HG02973 (cell line): ENCODE results near the gene MICOS13.

Source experiments
- ATAC-seq: cut with Tn5 transposase; IDR thresholded peaks from one replicate; pipeline ENCODE4 v1.9.1; 2021; ENCODE audit warnings: moderate library complexity; ENCODE audit not compliant: unreplicated experiment

The MICOS13 gene

DNA sequence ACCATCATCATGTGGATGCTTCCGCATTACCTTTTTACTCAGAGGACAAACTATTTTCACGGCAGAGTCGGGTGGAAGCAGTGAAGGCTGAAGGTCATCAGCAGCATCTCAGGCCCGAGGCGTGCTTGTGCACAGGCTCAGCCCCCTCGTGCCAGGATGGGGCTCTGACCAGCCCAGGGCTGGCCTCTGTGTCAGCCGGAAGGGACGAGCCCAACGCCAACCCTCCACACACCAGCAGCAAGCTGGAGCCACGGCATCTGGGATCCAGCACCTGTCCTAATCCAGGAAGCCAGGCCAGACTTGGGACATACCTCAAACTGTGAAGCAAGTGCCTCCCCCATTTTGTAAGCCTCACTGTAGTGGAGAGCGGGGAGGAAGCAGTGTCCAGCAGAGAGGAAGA is 11.1 kb downstream of the MICOS13 start:
- no peak for ATAC-seq

DNA sequence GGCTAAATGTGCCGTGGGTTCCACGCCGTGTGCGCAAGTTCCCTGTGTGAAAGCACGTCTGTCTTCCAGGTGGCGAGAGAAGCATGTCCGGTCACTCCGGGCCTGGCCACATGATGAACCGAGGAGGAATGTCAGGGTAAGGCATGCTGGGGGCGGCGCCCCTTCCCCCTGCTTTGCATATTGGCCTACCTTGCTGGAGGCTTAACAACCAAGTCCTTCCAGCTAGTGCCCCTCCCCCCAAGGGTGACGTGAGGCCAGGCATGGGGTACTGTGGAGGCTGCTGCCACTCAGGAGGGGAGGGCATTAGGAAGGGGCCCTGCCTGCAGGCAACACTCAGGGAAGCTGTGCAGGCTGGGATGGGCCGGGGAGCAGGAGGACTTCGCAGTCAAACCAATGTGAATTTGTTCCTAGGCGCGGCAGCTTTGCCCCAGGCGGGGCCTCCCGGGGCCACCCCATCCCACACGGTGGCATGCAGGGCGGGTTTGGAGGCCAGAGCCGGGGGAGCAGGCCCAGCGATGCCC is 12.5 kb downstream of the MICOS13 start:
- ATAC-seq = no peak

DNA sequence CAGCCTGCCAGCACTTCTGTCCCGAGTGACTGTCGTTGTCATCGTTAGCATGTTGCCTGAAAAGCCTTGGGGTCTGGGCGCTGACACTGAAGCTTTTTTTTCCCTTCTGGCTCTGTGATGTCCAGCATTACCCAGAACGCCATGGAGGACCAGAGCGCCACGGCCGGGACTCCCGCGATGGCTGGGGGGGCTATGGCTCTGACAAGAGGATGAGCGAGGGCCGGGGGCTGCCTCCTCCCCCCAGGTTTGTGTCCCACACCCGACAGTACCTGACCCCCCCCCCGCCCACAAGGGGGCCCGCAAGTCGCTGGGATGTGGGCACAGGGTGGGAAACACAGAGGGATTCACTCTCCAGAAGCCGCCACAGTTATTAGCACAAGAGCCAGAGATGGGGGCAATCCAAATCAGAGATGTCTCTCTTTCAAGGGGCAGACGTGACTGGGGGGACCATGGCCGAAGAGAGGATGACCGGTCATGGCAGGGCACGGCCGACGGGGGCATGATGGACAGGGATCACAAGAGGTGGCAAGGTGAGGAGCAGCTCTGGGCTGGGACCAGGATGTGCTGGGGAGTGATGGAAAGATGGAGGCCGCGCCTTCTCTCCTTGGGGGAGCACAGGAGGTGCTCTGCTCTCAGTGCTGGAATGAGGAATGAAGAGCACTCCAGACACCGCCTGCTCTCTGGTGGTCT is 13.2 kb downstream of the MICOS13 start:
- ATAC-seq = no peak

DNA sequence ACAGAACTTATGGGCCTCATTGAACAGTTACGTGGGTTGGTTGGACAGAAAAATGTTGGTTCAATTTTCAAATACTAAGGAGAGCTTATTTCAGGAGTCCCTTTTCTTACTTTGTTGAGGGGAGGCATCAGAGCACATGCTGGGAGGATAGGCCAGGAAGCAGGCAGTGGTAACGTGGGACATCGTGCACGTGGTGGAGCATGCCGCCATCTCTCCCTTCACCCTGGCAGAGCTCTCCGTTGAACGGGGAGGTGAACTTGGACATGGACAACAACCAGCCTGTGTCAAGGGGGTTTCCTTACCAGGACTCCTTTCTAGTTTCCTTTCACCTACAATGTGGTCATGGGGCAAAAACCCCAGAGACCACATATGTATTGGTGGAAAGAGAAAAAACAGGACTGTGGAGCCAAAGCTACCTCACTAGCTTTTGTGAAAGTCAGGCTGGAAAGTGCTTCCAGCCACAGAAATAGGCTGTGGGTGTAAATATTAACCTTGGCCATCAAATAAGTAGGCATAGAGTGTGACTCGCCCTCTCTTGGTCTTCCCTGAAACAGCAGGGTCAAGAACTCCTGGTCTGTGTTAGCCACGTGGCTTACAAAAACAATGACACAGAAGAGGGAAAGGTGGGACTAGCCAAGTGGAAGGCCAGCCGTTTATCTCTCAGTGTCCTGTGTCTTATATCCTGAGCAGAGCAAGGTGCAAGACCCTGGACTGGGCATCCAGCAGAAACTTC is 14.4 kb downstream of the MICOS13 start:
- no peak for ATAC-seq

DNA sequence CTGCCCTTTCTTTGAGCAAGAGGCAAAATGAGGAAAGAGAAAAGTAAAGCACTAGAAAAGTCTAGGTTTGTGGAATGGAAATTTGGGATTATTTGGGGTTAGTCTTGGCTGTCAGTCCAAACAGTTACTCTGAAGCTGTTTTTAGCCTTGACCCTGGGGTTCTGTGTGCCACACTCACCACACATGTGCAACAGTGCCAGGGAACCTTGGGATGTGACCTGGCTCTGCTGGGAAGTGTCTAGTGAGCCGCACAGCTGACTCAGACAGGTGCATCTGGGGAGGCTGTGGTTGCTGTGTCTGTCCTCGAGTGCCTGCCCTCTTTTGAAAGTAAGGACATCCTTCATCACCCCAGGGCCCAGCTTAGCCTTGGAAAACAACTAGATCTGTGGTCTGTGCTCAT is 15.8 kb downstream of the MICOS13 start:
- ATAC-seq = no peak

DNA sequence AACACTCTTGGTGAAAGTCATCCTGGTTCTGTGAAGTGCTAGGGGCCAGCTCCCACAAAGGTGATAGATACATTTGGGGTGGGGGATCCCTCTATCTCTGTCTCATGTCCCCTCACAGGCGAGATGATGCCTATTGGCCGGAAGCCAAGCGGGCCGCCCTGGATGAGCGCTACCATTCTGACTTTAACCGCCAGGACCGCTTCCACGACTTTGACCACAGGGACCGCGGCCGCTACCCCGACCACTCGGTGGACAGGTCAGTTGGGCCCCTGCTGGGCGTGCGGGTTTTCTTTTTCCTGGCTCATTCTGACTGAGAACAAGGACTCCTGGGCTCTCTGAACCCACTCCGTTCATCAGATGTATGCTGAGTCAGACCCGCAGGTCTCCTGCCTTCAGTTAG is 16.4 kb downstream of the MICOS13 start:
- no peak for ATAC-seq

DNA sequence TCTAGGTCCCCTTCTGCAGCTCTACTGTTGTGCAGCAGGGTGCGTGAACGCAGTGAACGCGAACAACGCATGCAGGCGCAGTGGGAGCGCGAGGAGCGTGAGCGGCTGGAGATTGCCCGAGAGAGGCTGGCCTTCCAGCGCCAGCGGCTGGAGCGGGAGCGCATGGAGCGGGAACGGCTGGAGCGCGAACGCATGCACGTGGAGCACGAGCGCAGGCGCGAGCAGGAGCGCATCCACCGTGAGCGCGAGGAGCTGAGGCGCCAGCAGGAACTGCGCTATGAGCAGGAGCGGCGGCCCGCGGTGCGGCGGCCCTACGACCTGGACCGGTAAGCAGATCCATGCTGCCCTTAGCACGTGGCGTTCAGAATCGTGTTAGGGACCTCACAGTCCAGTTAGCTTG is 18.8 kb downstream of the MICOS13 start:
- ATAC-seq = no peak

DNA sequence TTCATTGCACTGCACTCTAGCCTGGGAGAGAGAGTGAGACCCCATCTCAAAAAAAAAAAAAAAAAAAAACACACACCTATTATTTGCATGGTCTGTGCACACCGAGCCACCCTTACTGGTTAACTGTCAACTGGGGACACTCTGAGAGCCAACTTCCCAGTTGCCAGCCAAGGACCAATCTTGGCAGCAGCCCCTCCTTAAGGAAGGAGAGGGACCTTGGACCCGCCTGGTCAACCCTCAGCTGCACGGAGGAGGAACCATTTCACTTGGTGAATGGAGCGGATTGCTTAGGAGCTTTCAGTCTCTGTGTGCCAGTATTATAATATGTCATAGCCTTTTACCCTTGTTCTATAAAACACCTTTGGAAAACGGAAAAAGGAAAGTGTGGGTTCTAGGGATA is 24.9 kb downstream of the MICOS13 start:
- ATAC-seq = no peak

DNA sequence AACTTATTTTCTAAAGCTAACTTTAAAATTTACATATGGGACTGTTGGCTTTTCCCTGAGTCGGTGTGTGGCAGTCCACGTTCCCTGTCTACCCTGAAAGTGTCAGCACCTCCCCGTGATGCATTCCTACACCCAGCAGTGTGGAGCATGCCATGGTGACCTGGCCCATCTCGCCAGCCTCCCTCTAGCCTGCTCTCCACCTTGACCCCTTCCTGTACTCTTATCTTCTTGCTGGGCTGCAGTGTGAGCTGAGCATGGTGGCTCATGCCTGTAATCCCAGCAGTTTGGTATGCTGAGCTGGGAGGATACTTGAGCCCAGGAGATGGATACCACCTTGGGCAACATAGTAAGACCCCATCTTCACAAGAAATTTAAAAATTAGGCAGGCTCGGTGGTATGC is 25.4 kb downstream of the MICOS13 start:
- no peak for ATAC-seq

DNA sequence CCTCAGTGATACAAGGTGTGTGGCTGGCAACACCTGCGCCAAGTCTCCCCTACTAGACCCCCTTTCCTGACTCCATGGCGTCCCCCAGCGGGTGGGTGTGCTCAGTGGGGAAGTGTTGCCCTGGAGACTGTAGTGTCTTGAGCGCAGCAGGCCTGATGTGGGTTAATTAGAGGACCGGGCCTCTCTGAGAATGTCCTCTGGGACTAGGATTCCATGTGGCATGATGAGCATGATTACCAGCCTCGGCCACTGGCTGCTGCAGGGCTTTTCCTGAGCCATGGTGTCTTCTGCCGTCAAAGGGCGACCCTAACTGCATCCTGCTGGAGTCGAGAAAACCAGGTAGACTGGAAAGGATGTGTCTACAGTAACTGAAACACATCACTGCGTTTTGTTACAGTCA is 28.1 kb downstream of the MICOS13 start:
- ATAC-seq = no peak

DNA sequence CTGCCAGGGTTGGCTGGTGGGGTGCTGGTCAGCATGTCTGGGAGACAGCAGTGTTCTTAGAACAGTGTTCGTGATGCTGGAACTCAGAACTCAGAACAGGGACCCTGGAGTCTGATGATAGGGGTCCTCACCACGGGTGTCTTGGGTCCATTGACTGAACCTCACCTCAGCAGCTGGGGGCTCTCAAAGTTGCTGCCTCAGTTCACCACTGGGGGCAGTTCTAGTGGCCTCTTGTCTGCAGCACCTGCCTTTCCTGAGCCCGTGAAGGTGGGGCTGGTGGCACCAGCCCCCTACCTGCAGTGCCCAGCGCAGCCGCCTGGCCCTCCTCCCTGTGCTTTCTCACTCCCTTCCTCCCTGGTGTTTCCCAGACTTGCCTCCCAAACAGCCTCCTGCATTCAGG is 29.0 kb downstream of the MICOS13 start:
- ATAC-seq = no peak

DNA sequence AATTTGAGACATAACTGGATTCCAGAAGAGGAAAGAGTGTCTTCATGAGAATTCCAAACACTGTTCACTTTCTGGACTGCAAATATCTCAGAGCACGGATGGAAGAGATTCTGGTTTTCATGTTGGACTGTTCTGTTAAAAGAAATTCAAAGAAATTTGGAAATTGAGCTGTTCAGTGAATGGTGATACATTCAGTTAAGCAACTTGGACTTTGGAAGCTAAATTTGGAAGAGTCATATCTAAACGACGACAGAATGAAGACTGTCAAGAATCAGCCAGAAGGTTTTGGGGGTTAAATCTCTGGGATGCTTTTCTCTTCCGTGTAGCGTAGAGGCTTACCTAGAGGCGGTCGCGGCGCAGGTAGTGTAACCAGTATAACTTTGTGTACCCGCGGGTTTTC is 31.9 kb downstream of the MICOS13 start:
- ATAC-seq = no peak

DNA sequence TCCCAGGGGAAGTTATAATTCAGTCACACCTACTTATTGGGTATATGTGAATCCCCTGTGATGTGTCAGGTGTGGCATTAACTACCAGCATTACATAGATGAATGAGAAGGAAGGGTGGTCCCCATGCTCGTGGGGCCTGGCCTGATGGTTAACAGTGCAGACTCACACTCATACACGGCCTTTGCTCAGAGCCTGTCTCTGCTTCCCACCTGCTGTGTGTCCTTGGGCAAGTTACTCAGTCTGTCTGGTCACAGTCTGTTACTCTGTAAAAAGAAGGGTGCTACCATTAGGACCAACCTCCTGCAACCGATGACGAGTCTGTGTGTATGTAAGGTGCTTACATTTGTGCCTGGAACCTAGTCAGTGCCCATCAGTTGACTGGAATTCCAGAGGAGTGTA is 33.6 kb downstream of the MICOS13 start:
- ATAC-seq = no peak

DNA sequence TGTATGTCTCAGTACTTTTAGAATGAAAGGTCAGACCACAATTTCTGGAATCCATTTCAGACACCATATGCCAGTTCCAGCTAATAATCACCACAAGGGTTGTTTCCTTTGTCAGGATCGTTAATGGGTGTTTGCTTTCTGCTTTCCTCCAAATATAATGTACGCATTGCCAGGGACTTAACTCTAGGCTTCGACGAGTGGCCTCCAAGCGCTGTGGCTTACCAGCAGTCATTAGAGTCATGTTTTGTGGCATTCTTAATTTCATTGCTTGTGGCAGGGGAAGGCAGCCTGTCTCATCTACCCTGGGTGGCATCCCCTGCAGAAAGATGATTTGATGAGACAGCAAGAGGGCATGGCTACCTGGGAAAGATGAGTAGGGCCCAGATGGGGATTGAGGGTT is 34.9 kb downstream of the MICOS13 start:
- no peak for ATAC-seq

DNA sequence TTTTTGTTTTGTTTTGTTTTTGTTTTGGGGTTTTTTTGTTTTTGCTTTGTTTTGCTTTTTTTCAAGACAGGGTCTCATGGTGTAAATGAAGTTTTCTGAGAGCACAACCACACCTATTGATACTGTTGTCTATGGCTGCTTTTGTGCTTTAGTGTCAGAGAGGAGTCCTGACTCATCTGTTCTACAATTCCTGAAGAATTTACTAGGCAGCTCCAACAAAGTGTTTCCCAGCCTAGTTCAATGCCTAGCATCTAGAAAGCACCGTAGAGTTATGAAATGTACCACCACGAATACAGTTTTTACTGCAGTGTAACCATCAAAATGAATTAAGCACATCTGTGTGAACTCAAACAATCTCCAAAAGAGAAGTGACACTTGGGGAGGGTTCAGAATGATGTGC is 36.3 kb downstream of the MICOS13 start:
- no peak for ATAC-seq

DNA sequence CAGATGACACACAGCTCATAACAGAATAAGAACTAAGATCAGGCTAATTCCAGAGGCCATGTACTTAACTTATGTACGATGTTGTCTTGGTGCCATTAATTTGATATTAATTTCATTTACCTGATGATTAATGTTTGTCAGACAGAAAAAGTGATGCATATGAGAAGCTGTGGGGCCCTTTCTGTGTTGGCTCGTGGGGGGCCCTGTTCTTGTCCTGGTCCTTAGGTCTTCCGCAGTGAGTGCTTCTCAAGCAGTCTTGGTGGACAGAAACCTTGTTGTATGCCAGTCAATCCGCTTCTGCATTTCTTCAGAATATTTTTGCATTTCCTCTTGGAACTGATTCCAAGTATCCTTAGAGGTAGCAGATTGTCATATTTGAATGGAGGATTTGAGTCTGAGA is 37.3 kb downstream of the MICOS13 start:
- ATAC-seq = no peak

DNA sequence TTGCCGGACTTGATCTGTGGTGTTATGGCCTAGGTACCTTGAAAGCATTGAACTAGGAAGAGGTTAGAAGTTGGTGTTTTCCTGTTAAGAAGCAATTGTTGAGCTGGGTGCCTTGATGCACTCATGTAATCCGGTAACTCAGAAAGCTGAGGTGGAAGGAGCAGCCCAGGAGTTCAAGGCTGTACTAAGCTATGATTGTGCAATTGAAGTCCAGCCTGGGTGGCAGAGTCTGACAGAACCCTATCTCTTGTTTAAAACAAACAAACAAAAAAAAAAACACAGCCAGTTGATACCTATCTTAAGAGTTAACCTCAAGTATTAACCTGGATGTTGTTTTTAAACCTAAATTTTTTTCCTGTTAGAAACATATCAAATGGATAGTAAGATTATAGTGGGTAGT is 38.1 kb downstream of the MICOS13 start:
- ATAC-seq = no peak

DNA sequence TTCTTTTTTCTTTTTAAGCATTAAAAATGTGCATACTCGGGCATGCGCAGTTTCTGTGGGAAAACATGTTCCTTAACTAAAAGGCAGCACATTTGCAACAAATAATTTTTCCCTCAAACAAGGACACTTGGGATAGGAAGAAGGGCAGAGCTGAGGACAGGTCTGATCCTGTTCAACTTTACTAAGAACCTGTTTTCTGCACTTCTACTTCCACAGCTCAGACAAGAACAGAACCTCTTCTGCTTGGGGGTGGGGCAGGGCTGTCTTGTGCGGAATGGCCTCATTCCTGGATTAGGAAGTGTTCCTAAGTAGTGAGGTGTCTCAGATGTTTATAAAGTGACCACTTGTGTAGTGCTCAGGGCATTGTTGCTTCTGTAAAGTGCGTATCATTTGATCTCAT is 39.1 kb downstream of the MICOS13 start:
- ATAC-seq = no peak

DNA sequence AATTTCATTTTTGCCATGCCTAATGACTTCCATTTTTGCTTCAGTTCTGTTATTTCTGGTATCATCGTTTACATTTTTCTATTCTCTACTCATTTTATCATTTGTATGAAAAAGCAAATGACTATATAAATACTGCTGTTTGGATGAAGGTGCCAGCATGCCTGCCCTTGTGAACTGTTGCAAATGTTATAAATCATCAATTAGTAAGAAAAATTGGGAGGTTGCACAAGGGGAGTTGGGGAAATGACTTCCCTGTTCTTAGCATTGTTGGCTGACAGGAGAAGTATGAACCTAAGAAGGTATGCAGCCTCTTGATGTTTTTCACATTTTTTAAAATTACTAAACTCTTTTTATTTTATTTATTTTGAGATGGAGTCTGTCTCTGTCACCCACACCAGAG is 42.3 kb downstream of the MICOS13 start:
- no peak for ATAC-seq

DNA sequence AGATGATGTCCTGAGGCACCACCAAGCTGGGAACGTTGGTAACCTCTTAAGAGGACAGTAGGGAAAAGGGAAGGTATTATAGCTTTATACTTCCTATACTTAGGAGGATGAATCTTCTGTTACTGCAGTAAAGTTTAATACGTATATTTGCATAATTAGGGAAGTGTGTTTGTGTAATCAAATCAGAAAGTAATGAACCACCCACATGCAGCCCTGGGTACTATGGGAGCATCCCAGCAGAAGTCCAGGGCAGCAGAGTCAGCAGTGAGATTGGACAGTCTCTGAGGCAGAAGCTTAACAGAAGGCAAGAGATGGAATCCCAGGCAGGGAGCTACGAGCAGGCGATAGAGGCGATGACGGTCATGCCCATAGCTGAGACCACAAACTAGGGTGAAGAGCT is 44.9 kb downstream of the MICOS13 start:
- ATAC-seq = no peak

DNA sequence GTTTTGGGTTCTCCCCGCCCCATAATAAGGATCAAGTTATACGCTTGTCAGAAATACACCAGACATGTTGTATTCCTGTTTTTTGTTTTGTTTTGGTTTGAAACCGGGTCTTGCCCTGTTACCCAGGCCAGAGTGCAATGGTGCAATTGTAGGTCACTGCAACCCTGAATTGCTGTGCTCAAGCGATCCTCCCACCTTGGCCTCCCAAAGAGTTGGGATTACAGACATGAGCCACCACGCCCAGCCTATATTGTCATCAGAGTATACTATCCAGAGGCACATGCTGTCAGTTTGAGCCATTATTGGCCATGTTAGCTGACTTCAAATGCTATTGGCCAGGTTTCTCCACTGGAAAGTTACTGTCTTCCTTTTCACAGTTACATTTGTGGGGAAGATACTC is 47.7 kb downstream of the MICOS13 start:
- no peak for ATAC-seq

DNA sequence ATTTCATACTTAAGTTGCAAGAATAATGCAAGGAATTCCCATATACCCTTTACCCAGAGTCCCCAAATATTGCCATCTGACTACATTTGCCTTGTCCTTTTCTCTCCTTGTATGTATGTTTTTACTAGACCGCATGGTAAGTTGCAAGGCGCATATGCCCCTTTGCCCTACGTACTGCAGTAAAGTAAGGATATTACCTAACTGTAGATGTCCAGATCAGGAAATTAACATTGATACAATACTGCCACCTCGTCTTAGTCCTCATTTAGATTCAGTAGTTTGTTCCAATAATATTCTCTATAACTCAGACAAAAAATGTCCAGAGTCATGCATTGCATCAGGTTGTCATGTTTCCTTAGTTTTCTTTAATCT is 48.1 kb downstream of the MICOS13 start:
- no peak for ATAC-seq
